Measurements from ENCODE around the gene IL32. TPM values are rescaled to one million over a fixed set of nuclear protein-coding genes. Genes with fewer than 3 reads are reported as not detected.

The IL32 gene, protein sequence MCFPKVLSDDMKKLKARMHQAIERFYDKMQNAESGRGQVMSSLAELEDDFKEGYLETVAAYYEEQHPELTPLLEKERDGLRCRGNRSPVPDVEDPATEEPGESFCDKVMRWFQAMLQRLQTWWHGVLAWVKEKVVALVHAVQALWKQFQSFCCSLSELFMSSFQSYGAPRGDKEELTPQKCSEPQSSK
- total RNA-seq: 4.9 to 6.0 TPM (median 5.5 TPM) in 3 replicates

DNA sequence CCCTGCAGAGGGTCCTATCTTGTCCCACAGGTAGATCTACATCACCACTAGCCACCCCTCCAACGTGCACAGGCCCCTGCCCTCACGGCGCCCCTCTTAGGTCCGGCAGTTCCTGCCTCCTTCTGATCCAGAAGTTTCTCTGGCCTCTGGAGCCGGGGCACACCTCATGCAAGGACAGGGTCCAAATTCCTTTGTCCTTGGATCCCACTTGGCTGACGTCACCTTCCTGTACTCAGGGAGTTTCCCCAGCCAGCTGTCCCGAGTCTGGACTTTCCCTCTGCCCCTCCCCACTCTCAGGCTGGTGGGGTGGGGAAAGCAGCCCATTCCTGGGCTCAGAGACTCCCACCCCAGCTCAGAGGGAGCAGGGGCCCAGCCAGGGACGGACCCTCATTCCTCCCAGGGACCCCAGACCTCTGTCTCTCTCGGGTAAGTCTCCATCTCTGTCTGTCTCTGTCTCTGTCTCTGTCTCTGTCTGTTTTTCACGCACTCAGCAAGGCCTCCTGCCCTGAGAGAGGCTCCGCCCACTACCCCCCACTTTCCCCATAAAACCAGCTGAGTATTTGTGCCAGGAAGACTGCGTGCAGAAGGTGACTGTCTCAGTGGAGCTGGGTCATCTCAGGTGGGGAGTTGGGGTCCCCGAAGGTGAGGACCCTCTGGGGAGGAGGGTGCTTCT is at the start of gene IL32:
Gene IL32 (plus strand): TSS at position 572 of the 673 bp plus-strand sequence. CDS start 172 bp downstream, outside the sequence.
- no peak within 1 kb of the TSS for H3K4me3 Mint-ChIP-seq

GRCh38 chr16:3015865-3016521 is 49.4 kb upstream of the IL32 start:
- Mint-ChIP-seq H3K27me3 (ENCODE audit: low read depth) (peaks cover 53% of the 10 kb centered on the region), H3K36me3 (peaks cover 4% of the 10 kb centered on the region), H3K9me3 (no peaks in the 10 kb centered on the region), H3K4me3 (peak overlapping the region; percentile 89), H3K27ac (peak overlapping the region; percentile 93), H3K4me1 (peaks cover 59% of the 10 kb centered on the region)
- DNase-seq (ENCODE audit: low spot score in 2 of 2, unreplicated experiment in 2 of 2): no peak
- TF ChIP-seq CTCF (IDR thresholded peaks at IDR 0.05; ENCODE audit: unreplicated experiment): no peak

More for the DNA sequence above, at the start of gene IL32:
- no peak for DNase-seq (ENCODE audit: low spot score in 2 of 2, unreplicated experiment in 2 of 2)
- Mint-ChIP-seq H3K4me1 (peaks cover 4% of the 10 kb centered on the region), H3K36me3 (no peaks in the 10 kb centered on the region), H3K9me3 (no peaks in the 10 kb centered on the region), H3K27ac (peak within 1 kb of the TSS; percentile 19), H3K27me3 (ENCODE audit: low read depth) (no peaks in the 10 kb centered on the region)
- TF ChIP-seq CTCF (IDR thresholded peaks at IDR 0.05; ENCODE audit: unreplicated experiment): no peak

DNA sequence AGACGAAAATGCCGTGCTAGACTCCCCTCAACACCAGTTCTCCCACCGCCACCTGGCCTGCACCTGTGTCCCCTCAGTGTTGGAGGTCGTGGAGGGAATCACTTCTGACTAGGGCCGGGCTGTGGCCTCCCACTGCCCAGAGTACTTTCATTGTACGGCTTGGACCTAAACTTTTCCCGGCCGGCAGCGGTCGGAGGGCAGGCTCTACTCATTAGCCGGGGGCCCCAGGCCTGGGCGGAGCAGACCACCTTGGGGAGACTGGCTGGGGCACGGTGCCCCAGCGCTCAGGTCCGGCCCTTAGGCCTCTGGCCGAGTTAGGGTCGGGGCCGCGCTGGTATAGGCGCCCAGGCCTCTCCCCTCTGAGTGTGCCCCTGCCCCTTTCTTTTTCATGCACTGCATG is 48.1 kb upstream of the IL32 start:
- DNase-seq (ENCODE audit: low spot score in 2 of 2, unreplicated experiment in 2 of 2): no peak
- Mint-ChIP-seq H3K4me1 (peaks cover 64% of the 10 kb centered on the region), H3K9me3 (no peaks in the 10 kb centered on the region), H3K27me3 (ENCODE audit: low read depth) (peaks cover 46% of the 10 kb centered on the region), H3K36me3 (peaks cover 4% of the 10 kb centered on the region), H3K4me3 (peak overlapping the region; percentile 89), H3K27ac (peak overlapping the region; percentile 90)
- TF ChIP-seq CTCF (IDR thresholded peaks at IDR 0.05; ENCODE audit: unreplicated experiment): no peak

GRCh38 chr16:3017794-3018506 is 47.5 kb upstream of the IL32 start, which contains the start of gene CLDN6:
Gene CLDN6, minus strand, starts transcription at chr16:3018183. Its CDS starts 2,162 bp downstream, at chr16:3016021.
- H3K27me3 Mint-ChIP-seq (ENCODE audit: low read depth): peaks cover 40% of the 10 kb centered on the region
- DNase-seq (ENCODE audit: low spot score in 2 of 2, unreplicated experiment in 2 of 2): peak; percentile 88 to 95

More at GRCh38 chr16:3017794-3018506, 47.5 kb upstream of the IL32 start, which contains the start of gene CLDN6:
- peak within 1 kb of the TSS; percentile 96 for H3K27ac Mint-ChIP-seq
- no peaks in the 10 kb centered on the region for H3K9me3 Mint-ChIP-seq
- H3K36me3 Mint-ChIP-seq: peaks cover 4% of the 10 kb centered on the region
- peaks cover 64% of the 10 kb centered on the region for H3K4me1 Mint-ChIP-seq
- peak; percentile 72 for TF ChIP-seq CTCF (IDR thresholded peaks at IDR 0.05; ENCODE audit: unreplicated experiment)
- H3K4me3 Mint-ChIP-seq: peak within 1 kb of the TSS; percentile 89

All from mesothelial cell of epicardium (in vitro differentiated cells).